A549 (cell line): ENCODE results near the gene SH3RF1. TPM values are rescaled to one million over a fixed set of nuclear protein-coding genes. Genes with fewer than 3 reads are reported as not detected.

ENCODE experiments used
- ATAC-seq, 2 experiments: fragments of 200-7000 bp in 1 of 2; fragments of >200 bp in 1 of 2; cut with Nextera tagmentation in 1 of 2; cut with Tn5 transposase in 1 of 2; 3 replicates each; pipeline versions ENCODE4 v1.8.0 to v1.9.1; 2018 to 2020; ENCODE audit warnings: mild to moderate bottlenecking in 1 of 2, moderate library complexity in 1 of 2
- CTCF ChIA-PET: fragments of 300-600 bp; sonication (Branson Sonifier 250); formaldehyde crosslinking; extraction: SDS; loops from one replicate; lab custom pipeline; 2021; ENCODE audit warnings: antibody characterized with exemption, inconsistent platforms; lab: Yijun Ruan, JAX
- POLR2A ChIA-PET: fragments of 350-600 bp; formaldehyde crosslinking; extraction: SDS; loops from one replicate; lab custom pipeline; 2021; ENCODE audit warnings: antibody characterized with exemption, inconsistent platforms; lab: Yijun Ruan, JAX
- DNase-seq, 2 experiments: peaks; one replicate each; pipeline versions ENCODE4 v3.0.0 to v3.0.0-alpha.2; 2011 to 2016; ENCODE audit warnings: low read depth in 1 of 2, low spot score in 1 of 2
- FAIRE-seq: peaks from 2 replicates; lab custom pipeline; 2011; peaks lifted over from hg19 to GRCh38; lab: Jason Lieb, UNC
- H3K27ac ChIP-seq, 2 experiments: fragments of >200 bp; sonication (Bioruptor Twin); formaldehyde crosslinking; 3 replicates each; pipeline ENCODE4 v1.5.1; 2016 to 2017
- H3K4me1 ChIP-seq: fragments of >200 bp; sonication (Bioruptor Twin); formaldehyde crosslinking; 3 replicates; pipeline ENCODE4 v1.6.1; 2016
- H3K4me2 ChIP-seq: fragments of >200 bp; sonication (Bioruptor Twin); formaldehyde crosslinking; 3 replicates; pipeline ENCODE4 v1.6.1; 2016
- H3K4me3 ChIP-seq: fragments of >200 bp; sonication (Bioruptor Twin); formaldehyde crosslinking; 3 replicates; pipeline ENCODE4 v1.5.1; 2016
- H3K9me3 ChIP-seq: fragments of >200 bp; sonication (Bioruptor Twin); formaldehyde crosslinking; 3 replicates; pipeline ENCODE4 v1.6.1; 2016
- CBX2 ChIP-seq: fragments of 200-600 bp; sonication (generic); IDR thresholded peaks from 2 replicates; pipeline ENCODE4 v1.6.1; 2016; ENCODE audit warnings: low read depth, mild to moderate bottlenecking, borderline replicate concordance
- CHD2 ChIP-seq: fragments of 150-350 bp; IDR thresholded peaks from 2 replicates; pipeline ENCODE4 v1.6.1; 2014; ENCODE audit warnings: low read length; ENCODE audit not compliant: partially characterized antibody
- E2F6 ChIP-seq: IDR thresholded peaks from 2 replicates; pipeline ENCODE4 v1.6.1; 2012; ENCODE audit warnings: low read depth, borderline replicate concordance
- EHF ChIP-seq: fragments of 250-450 bp; sonication (Bioruptor Pico); IDR thresholded peaks from 2 replicates; pipeline ENCODE4 v1.5.0; 2020; ENCODE audit warnings: mild to moderate bottlenecking
- EP300 ChIP-seq, 2 experiments: fragments of >200 bp; sonication (Bioruptor Twin); formaldehyde crosslinking; IDR thresholded peaks; 2 replicates in 1 of 2; 3 replicates in 1 of 2; pipeline ENCODE4 v1.6.1; 2016 to 2017
- FOSL2 ChIP-seq, 2 experiments: fragments of 450-650 bp in 1 of 2; fragments of >200 bp in 1 of 2; sonication (Bioruptor Twin) in 1 of 2; formaldehyde crosslinking; IDR thresholded peaks; 2 replicates each; pipeline versions ENCODE4 v1.5.0 to v1.6.1; 2016 to 2020; ENCODE audit warnings: mild to moderate bottlenecking in 1 of 2, moderate library complexity in 1 of 2
- HES2 ChIP-seq: fragments of >200 bp; sonication (Bioruptor Twin); formaldehyde crosslinking; IDR thresholded peaks from 2 replicates; pipeline ENCODE4 v1.6.1; 2016
- KDM1A ChIP-seq: fragments of 200-600 bp; sonication (generic); IDR thresholded peaks from 2 replicates; pipeline ENCODE4 v1.6.1; 2016; ENCODE audit warnings: low read depth, mild to moderate bottlenecking
- RCOR1 ChIP-seq: fragments of 150-350 bp; IDR thresholded peaks from 2 replicates; pipeline ENCODE4 v1.6.1; 2014; ENCODE audit warnings: antibody characterized with exemption, low read length, low read depth
- SMC3 ChIP-seq: fragments of >200 bp; sonication (Bioruptor Twin); formaldehyde crosslinking; IDR thresholded peaks from 3 replicates; pipeline ENCODE4 v1.6.1; 2018; ENCODE audit warnings: inconsistent platforms
- ZFP36 ChIP-seq: fragments of 450-650 bp; IDR thresholded peaks from 2 replicates; pipeline ENCODE4 v1.6.1; 2014; ENCODE audit warnings: borderline replicate concordance; ENCODE audit not compliant: partially characterized antibody
- WGBS: methylation state at CpG from one replicate; pipeline ENCODE4 v1.1.6; 2017; ENCODE audit errors: missing lambda C conversion rate; 5-methylcytosine and 5-hydroxymethylcytosine counted together
- polyA plus RNA-seq, 4 experiments: library from polyadenylated mRNA; depleted of rRNA in 3 of 4; stranded (reverse); fragments of >200 nt; fragmentation: RNase III in 1 of 4; extraction: RNeasy Plus Mini Kit Qiagen cat#74134 plus additional on column Dnase treatment in 1 of 4; gene quantifications; 2 replicates in 3 of 4; 3 replicates in 1 of 4; pipeline ENCODE4 v1.2.3, GENCODE V29; 2011 to 2017
- TF ChIP-seq, protein P1 (sequence below): fragments of 200-600 bp; sonication (generic); IDR thresholded peaks from 2 replicates; pipeline ENCODE4 v1.6.1; 2016; ENCODE audit warnings: antibody characterized with exemption, mild to moderate bottlenecking, moderate library complexity
- TF ChIP-seq, protein P2 (sequence below): fragments of 450-650 bp; IDR thresholded peaks from 2 replicates; pipeline ENCODE4 v1.6.1; 2014; ENCODE audit warnings: antibody characterized with exemption
- TF ChIP-seq, protein P3 (sequence below): IDR thresholded peaks from 2 replicates; pipeline ENCODE4 v1.6.1; 2012
- TF ChIP-seq, protein P4 (sequence below): fragments of 250-450 bp; sonication (Bioruptor Pico); IDR thresholded peaks from 2 replicates; pipeline ENCODE4 v1.5.0; 2020; ENCODE audit warnings: low read depth, mild to moderate bottlenecking, moderate library complexity

SH3RF1 gene
- polyA plus RNA-seq, 2 of the 4 experiments (the other 2 are of a cell fraction), result 8.0 to 15.1 TPM

DNA sequence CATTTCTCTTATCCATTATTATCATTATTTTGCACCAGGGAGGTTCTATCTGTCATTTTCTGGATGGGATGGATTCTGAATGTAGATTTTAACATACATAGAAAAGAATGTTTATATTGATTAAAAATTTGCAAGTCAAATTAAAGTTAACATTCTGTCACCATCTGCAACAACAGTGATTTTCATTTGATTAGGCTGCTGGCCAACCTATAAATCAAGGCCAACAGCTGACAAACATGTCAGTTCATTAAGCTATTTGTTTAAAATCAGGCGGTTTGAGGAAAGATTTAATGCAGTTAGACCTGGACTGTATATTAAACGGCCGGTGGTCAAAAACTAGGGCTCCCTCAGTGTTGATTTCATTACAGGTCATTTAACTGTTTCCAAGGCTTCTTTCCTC is 151.2 kb downstream of the SH3RF1 start:
- POLR2A ChIA-PET, result no interaction called here
- ATAC-seq (no peak), FAIRE-seq (no peak)

DNA sequence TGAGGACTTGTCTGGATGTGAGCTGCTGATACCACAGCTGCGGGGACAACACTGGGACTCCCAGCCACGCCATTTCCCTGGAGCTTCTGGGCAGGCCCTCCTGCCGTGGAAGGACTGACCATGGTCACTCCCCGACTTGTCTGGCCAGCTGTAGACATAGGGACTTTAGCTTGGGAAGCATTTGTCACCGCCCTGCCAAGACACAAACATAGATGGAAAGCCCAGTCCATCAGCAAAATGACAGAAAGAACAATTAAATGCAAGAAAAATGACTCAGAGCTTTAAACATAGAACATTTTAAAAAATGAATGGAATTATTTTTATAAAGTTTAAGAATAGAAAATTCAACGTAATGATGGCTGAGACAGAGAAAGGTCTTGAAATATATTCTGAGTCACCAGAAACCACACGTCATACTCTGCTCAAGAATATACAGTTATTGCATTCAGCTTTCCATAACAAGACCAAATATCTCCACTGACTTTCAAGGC is 153.1 kb downstream of the SH3RF1 start:
- TF ChIP-seq, protein P1, sequence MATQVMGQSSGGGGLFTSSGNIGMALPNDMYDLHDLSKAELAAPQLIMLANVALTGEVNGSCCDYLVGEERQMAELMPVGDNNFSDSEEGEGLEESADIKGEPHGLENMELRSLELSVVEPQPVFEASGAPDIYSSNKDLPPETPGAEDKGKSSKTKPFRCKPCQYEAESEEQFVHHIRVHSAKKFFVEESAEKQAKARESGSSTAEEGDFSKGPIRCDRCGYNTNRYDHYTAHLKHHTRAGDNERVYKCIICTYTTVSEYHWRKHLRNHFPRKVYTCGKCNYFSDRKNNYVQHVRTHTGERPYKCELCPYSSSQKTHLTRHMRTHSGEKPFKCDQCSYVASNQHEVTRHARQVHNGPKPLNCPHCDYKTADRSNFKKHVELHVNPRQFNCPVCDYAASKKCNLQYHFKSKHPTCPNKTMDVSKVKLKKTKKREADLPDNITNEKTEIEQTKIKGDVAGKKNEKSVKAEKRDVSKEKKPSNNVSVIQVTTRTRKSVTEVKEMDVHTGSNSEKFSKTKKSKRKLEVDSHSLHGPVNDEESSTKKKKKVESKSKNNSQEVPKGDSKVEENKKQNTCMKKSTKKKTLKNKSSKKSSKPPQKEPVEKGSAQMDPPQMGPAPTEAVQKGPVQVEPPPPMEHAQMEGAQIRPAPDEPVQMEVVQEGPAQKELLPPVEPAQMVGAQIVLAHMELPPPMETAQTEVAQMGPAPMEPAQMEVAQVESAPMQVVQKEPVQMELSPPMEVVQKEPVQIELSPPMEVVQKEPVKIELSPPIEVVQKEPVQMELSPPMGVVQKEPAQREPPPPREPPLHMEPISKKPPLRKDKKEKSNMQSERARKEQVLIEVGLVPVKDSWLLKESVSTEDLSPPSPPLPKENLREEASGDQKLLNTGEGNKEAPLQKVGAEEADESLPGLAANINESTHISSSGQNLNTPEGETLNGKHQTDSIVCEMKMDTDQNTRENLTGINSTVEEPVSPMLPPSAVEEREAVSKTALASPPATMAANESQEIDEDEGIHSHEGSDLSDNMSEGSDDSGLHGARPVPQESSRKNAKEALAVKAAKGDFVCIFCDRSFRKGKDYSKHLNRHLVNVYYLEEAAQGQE, result no peak
- TF ChIP-seq E2F6, result no peak
- no peak for TF ChIP-seq SMC3
- no peak for TF ChIP-seq EHF (CRISPR knock-in tag)
- no peak for TF ChIP-seq FOSL2 (IDR thresholded peaks at IDR 0.05)
- no peak for TF ChIP-seq FOSL2 (CRISPR knock-in tag; IDR thresholded peaks at IDR 0.05)
- ChIA-PET CTCF (interaction anchor here (1.1 kb wide), 1 partner anchor 125 kb away, joined by 3 read pairs; no protein-coding TSS in a partner anchor), POLR2A (no interaction called here)
- H3K9me3 ChIP-seq, result no peaks in the 10 kb centered on the region
- H3K27ac ChIP-seq, result no peak overlapping the region
- no peak overlapping the region for H3K4me2 ChIP-seq
- no peak for DNase-seq
- no peak overlapping the region for H3K4me3 ChIP-seq
- peaks cover 30% of the 10 kb centered on the region for H3K4me1 ChIP-seq
- WGBS, result 87% methylated on average over 5 of the region's 7 CpGs
- no peak for FAIRE-seq
- ATAC-seq, result no peak

More for the DNA sequence above, 151.2 kb downstream of the SH3RF1 start:
- Histone ChIP-seq H3K9me3 (no peaks in the 10 kb centered on the region), H3K4me3 (no peak overlapping the region), H3K27ac (no peak overlapping the region), H3K4me1 (peaks cover 24% of the 10 kb centered on the region), H3K4me2 (no peak overlapping the region)
- TF ChIP-seq, protein P2, sequence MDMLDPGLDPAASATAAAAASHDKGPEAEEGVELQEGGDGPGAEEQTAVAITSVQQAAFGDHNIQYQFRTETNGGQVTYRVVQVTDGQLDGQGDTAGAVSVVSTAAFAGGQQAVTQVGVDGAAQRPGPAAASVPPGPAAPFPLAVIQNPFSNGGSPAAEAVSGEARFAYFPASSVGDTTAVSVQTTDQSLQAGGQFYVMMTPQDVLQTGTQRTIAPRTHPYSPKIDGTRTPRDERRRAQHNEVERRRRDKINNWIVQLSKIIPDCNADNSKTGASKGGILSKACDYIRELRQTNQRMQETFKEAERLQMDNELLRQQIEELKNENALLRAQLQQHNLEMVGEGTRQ, result no peak
- TF ChIP-seq RCOR1, result no peak
- TF ChIP-seq, protein P3, sequence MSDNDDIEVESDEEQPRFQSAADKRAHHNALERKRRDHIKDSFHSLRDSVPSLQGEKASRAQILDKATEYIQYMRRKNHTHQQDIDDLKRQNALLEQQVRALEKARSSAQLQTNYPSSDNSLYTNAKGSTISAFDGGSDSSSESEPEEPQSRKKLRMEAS, result no peak
- no peak for TF ChIP-seq EP300 (IDR thresholded peaks at IDR 0.05)
- TF ChIP-seq, protein P4, sequence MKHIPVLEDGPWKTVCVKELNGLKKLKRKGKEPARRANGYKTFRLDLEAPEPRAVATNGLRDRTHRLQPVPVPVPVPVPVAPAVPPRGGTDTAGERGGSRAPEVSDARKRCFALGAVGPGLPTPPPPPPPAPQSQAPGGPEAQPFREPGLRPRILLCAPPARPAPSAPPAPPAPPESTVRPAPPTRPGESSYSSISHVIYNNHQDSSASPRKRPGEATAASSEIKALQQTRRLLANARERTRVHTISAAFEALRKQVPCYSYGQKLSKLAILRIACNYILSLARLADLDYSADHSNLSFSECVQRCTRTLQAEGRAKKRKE (CRISPR knock-in tag), result no peak
- no peak for TF ChIP-seq CHD2
- TF ChIP-seq KDM1A, result no peak
- TF ChIP-seq HES2, result no peak
- TF ChIP-seq ZFP36, result no peak
- TF ChIP-seq CBX2, result no peak
- CTCF ChIA-PET, result interaction anchor here (1.2 to 1.5 kb wide), 2 partner anchors 9 to 13 kb away, joined by 3 to 5 read pairs; no protein-coding TSS in a partner anchor
- WGBS, result 87% methylated on average over 3 of the region's 3 CpGs
- no peak for DNase-seq
